Activated naive CD4-positive, alpha-beta T cell treated with anti-CD3 and anti-CD28 coated beads, Interleukin-2, amount 50 U/mL, for 24 hours (primary cell): Measurements from ENCODE around the gene TGFBR3.

ENCODE experiments used
- H3K27ac Mint-ChIP-seq: one replicate; pipeline ENCODE4 v1.8.0; 2021; ENCODE audit warnings: mild to moderate bottlenecking, mixed read lengths
- H3K27me3 Mint-ChIP-seq: one replicate; pipeline ENCODE4 v1.8.0; 2021; ENCODE audit warnings: mixed read lengths
- H3K36me3 Mint-ChIP-seq: one replicate; pipeline ENCODE4 v1.8.0; 2021; ENCODE audit warnings: mixed read lengths
- H3K4me1 Mint-ChIP-seq: one replicate; pipeline ENCODE4 v1.8.0; 2021; ENCODE audit warnings: mixed read lengths
- H3K4me3 Mint-ChIP-seq: one replicate; pipeline ENCODE4 v1.8.0; 2021; ENCODE audit warnings: mild to moderate bottlenecking, mixed read lengths
- H3K9me3 Mint-ChIP-seq: one replicate; pipeline ENCODE4 v1.8.0; 2021; ENCODE audit warnings: mixed read lengths

TGFBR3 gene

DNA sequence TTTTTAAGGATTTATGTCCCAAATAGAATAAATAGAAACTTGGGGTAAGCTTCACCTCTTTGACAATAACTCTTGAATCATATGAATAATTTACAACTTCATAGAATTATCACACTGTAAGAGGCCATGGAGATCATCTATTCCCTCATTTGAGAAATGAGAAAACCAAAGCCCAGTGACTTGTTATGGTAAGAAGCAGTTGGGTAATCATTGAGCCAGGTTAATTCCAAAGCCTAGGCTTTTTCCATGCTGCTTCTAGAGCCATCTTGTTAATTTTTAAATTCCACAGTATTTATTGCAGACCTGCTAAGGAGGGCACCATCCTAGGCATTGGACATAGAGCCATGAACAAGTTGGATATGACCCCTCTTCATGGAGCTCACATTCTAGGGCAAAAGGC lies 224.8 kb downstream of the TGFBR3 start:
- Mint-ChIP-seq H3K36me3 (no peaks in the 10 kb centered on the region), H3K4me3 (no peak overlapping the region), H3K27me3 (no peaks in the 10 kb centered on the region), H3K9me3 (no peaks in the 10 kb centered on the region), H3K4me1 (no peaks in the 10 kb centered on the region), H3K27ac (peak overlapping the region; percentile 16)

DNA sequence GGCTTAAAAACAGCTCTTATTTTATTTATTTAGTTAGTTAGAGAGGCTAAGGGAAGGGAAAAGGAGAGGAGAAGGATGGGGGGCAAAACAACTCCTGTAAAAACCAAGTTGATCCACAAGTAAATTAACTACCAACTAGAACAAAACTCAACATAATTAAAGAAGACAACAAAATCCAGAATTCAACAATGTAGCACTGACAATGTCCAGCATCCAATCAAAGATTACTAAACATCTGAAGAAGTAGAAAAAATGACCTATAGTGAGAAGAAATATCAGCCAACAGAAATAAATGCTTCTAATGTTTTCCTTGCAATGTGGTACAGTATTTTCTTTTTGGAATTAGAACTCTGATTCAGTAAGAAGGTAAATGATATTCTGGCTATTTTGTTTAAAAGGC lies 225.2 kb downstream of the TGFBR3 start:
- no peaks in the 10 kb centered on the region for H3K4me1 Mint-ChIP-seq
- H3K27me3 Mint-ChIP-seq = no peaks in the 10 kb centered on the region
- H3K4me3 Mint-ChIP-seq = no peak overlapping the region
- H3K27ac Mint-ChIP-seq = no peak overlapping the region
- H3K36me3 Mint-ChIP-seq = no peaks in the 10 kb centered on the region
- no peaks in the 10 kb centered on the region for H3K9me3 Mint-ChIP-seq

DNA sequence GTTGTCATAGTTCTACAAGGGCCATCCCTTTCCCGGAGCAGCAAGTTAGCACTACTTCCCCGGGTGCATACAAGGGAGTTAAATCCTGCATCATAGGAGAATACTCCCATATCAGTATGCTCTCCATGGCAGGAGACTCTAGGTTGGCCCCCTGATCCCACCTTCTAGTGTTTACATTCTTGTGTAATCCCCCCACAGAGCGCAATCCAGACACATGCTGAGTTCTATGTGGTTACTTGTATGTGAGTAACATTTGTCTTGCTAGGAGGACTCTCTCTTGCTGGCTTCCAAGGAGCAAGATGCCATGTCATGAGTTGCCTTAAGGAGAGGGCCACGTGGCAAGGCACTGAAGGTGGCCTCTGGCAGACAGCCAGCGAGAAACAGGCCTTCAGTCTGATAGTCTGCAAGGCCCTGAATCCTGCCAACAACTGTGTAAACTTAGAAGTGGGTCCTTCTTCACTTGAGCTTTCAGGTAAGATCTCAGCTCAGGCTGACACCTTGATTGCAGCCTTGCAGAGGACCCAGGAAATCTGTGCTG lies 230.0 kb downstream of the TGFBR3 start:
- Mint-ChIP-seq H3K27ac (no peak overlapping the region), H3K27me3 (no peaks in the 10 kb centered on the region), H3K36me3 (no peaks in the 10 kb centered on the region), H3K9me3 (no peaks in the 10 kb centered on the region), H3K4me1 (no peaks in the 10 kb centered on the region), H3K4me3 (no peak overlapping the region)

DNA sequence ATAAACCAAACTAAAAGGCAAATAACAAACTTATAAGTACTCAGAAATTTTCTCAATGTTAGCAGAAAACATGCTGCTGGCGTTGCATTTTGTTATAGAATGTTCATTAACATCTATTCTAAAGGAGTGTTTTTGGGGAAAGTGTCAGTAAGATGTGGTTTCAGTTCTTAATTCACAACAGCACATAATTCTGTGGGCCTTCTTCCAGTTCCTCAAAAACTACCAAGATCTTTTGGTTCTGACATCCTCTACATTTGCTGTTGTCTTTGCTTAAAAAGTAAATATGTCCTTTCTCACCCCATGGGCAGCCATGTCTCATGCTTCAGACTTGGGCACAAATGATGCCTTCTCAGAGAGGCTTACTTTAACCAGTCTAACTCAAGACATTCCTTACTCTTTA lies 232.8 kb downstream of the TGFBR3 start:
- no peaks in the 10 kb centered on the region for H3K4me1 Mint-ChIP-seq
- no peak overlapping the region for H3K27ac Mint-ChIP-seq
- H3K36me3 Mint-ChIP-seq = no peaks in the 10 kb centered on the region
- H3K9me3 Mint-ChIP-seq = no peaks in the 10 kb centered on the region
- H3K4me3 Mint-ChIP-seq = no peak overlapping the region
- H3K27me3 Mint-ChIP-seq = no peaks in the 10 kb centered on the region

DNA sequence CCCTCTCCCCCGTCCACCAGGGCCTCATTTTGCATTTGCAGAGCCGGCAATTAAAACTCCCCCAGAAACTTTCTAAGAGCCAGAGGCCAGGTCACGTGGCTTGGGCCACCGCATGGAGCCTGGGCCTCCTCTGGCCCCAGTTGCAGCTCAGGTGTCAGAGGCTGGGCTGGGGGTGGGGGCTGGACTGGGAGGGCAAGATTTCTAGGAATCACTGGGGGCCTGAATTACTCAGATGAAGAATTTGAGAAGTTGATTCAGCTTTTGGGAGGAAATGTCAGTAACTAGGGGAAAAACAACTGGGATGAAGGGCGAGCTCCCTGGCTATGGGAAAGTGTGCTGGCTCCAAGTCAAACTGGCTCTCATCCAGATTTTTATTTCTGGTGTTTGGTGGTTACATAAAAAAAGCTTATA lies 234.3 kb downstream of the TGFBR3 start:
- Mint-ChIP-seq H3K27ac (no peak overlapping the region), H3K27me3 (no peaks in the 10 kb centered on the region), H3K36me3 (no peaks in the 10 kb centered on the region), H3K4me1 (peaks cover 12% of the 10 kb centered on the region), H3K4me3 (no peak overlapping the region), H3K9me3 (no peaks in the 10 kb centered on the region)

DNA sequence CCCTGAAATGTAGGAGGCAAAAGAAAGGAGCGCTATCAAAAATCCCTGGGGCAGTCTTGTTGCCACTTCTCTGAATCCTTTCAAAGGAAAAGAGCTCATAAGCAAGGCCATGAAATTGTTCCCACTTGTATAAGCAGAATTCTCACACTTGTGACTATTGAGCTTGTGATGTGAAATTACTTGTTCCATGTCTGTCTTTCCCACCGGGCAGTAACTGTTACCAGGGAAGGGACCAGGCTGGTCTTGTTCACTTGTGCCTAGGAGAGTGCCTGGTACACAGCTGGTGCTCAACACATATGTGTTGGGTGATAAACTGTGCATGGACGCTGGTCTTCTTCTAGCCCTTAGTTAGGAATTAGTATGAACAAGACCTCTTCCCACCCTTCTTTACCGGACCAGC lies 234.7 kb downstream of the TGFBR3 start:
- Mint-ChIP-seq H3K27me3 (no peaks in the 10 kb centered on the region), H3K4me1 (peaks cover 16% of the 10 kb centered on the region)

DNA sequence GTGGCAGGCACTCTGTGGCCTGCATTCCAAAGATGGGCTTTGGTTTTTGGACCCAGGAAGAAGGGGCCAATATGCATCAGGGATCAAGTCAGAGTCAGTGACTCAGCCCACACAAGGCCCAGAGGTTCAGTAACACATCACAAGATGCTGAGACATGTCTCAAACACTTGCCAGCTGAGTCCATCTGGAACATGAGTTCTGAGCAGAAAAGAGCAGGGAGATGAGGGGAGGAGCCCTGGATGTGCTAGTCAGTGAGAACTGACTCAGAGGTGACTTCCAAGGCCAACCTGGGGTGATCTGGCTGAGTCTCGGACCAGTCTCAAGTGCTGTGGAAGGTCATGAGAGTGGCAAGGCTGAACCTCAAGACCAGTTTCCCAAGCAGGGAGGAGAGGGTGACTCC lies 235.2 kb downstream of the TGFBR3 start:
- Mint-ChIP-seq H3K4me1 (peaks cover 18% of the 10 kb centered on the region), H3K4me3 (no peak overlapping the region), H3K36me3 (no peaks in the 10 kb centered on the region), H3K27me3 (no peaks in the 10 kb centered on the region), H3K9me3 (no peaks in the 10 kb centered on the region), H3K27ac (no peak overlapping the region)

More for the DNA sequence above, 234.7 kb downstream of the TGFBR3 start:
- H3K9me3 Mint-ChIP-seq = no peaks in the 10 kb centered on the region
- H3K36me3 Mint-ChIP-seq = no peaks in the 10 kb centered on the region
- H3K4me3 Mint-ChIP-seq = no peak overlapping the region
- no peak overlapping the region for H3K27ac Mint-ChIP-seq

DNA sequence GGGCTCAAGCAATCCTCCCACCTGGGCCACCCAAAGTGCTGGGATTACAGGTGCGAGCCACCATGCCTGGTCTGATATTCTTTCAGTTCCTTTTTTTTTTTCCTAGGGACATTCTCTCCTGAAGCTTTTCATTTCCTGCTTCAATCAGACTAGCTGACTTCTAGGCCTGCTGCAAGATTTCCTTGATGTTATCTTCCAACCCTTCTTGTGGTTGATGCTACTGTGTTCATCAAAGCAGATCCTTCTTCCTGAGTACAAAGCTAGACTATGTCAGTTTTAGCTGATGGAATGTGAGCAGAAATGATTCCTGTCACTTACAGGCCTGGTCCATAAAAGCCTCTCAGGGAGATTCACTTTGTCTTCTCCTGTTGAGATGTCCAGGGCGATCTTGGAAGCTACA lies 238.9 kb downstream of the TGFBR3 start:
- Mint-ChIP-seq H3K4me1 (peaks cover 21% of the 10 kb centered on the region), H3K4me3 (no peak overlapping the region), H3K9me3 (no peaks in the 10 kb centered on the region), H3K27me3 (no peaks in the 10 kb centered on the region), H3K27ac (no peak overlapping the region), H3K36me3 (no peaks in the 10 kb centered on the region)

DNA sequence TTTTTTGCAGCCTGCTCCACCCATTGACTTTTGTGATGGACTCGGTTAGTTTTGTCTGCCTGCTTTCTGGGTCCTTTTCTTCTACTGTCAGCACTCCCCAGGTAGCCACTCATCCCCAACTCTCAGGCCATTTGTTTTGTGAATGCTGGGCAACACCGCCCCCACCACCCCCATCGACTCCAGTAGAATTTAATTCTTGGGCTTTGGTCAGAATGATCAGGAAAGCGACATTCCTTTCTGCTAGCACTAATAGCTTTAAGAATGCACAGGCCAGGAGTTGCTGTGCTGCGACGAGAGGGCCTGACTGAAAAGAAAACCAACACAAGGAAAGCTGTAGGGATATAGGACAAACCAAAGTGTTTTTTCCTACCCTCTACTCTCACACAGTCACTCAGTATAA lies 240.9 kb downstream of the TGFBR3 start:
- H3K27me3 Mint-ChIP-seq = no peaks in the 10 kb centered on the region
- H3K4me3 Mint-ChIP-seq = no peak overlapping the region
- H3K27ac Mint-ChIP-seq = no peak overlapping the region
- no peaks in the 10 kb centered on the region for H3K36me3 Mint-ChIP-seq
- no peaks in the 10 kb centered on the region for H3K9me3 Mint-ChIP-seq
- peaks cover 21% of the 10 kb centered on the region for H3K4me1 Mint-ChIP-seq

DNA sequence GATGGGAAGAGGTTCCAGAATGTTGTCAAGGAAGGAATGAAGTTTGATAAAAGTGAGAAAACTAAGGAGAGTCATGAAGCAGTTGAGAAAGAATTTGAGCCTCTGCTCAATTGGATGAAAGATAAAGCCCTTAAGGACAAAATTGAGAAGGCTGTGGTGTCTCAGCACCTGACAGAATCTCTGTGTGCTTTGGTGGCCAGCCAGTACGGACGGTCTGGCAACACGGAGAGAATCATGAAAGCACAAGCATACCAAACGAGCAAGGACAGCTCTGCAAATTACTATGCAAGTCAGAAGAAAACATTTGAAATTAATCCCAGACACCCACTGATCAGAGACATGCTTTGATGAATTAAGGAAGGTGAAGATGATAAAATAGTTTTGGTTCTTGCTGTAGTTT lies 242.5 kb downstream of the TGFBR3 start:
- peaks cover 21% of the 10 kb centered on the region for H3K4me1 Mint-ChIP-seq
- no peak overlapping the region for H3K27ac Mint-ChIP-seq
- H3K9me3 Mint-ChIP-seq = no peaks in the 10 kb centered on the region
- no peak overlapping the region for H3K4me3 Mint-ChIP-seq
- no peaks in the 10 kb centered on the region for H3K27me3 Mint-ChIP-seq
- H3K36me3 Mint-ChIP-seq = no peaks in the 10 kb centered on the region

DNA sequence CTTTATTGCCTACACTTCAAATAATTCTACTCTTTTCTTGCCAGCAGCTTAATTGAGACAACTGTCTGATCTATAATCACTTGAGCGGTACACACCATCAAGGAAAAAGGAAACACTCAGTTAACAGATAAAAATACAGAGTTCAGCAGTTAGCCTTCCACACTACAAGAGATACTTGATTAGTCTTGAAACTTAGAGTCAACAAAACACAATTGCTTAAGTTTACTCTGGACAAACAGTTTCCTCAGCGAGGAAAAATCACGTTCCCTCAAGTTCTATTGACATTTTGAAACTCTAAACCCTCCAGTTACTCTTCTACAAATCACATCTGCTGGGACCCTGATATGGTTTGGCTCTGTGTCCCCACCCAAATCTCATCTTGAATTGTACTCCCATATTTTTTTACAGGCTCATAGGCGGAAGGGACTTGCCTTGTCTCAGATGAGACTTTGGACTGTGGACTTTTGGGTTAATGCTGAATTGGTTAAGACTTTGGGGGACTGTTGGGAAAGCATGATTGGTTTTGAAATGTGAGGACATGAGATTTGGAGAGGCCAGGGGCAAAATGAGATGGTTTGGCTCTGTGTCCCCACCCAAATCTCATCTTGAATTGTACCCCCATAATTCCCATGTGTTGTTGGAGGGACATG lies 244.9 kb downstream of the TGFBR3 start:
- Mint-ChIP-seq H3K36me3 (no peaks in the 10 kb centered on the region), H3K27ac (no peak overlapping the region), H3K4me1 (peaks cover 4% of the 10 kb centered on the region), H3K27me3 (no peaks in the 10 kb centered on the region), H3K9me3 (no peaks in the 10 kb centered on the region), H3K4me3 (no peak overlapping the region)

DNA sequence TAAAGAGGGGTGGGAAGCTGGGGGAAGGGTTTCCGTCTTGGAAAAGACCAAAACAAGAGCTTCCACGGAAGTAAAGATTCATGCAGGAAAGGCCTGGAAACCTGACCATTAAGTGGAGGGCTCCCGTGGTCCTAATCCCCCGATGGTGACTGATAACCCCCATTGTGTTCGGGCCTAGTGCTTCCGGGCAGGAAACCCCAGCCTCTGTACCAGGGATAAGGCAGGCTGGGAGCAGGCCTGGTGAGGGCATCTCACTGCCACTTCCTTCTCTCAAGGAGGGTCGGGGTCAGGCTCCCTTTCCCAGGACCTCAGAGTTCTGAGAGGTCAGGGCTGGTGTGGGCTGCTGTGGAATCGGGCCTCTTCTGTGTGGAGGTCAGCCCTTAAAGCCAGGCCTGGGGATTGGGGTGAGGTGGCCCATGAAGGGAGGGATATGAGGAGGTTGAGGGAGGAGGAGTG lies 248.4 kb downstream of the TGFBR3 start:
- H3K27ac Mint-ChIP-seq = no peak overlapping the region
- H3K9me3 Mint-ChIP-seq = no peaks in the 10 kb centered on the region

DNA sequence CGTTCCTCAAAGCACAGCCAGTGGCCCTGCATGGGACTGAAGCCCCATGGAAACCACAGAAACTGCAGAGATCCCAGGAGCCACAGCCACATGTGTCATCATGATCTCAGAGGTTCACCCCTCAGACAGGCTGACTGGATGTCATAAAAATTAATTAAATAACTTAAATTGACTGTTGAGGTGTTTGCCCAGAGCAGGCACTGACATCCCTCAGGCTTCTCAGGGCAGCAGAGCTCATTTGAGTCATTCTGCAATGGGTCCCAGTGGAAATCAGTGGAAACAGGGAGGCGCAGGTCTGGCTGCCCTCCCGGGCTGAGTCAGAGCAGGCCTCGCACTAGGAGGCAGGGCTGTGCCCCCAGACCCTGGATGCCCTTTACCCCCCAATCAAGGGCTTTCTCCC lies 250.2 kb downstream of the TGFBR3 start:
- Mint-ChIP-seq H3K27me3 (no peaks in the 10 kb centered on the region), H3K4me1 (no peaks in the 10 kb centered on the region), H3K27ac (no peak overlapping the region), H3K36me3 (no peaks in the 10 kb centered on the region), H3K9me3 (no peaks in the 10 kb centered on the region), H3K4me3 (no peak overlapping the region)

More for the DNA sequence above, 248.4 kb downstream of the TGFBR3 start:
- H3K4me1 Mint-ChIP-seq = peaks cover 4% of the 10 kb centered on the region
- no peaks in the 10 kb centered on the region for H3K36me3 Mint-ChIP-seq
- H3K4me3 Mint-ChIP-seq = no peak overlapping the region
- H3K27me3 Mint-ChIP-seq = no peaks in the 10 kb centered on the region

DNA sequence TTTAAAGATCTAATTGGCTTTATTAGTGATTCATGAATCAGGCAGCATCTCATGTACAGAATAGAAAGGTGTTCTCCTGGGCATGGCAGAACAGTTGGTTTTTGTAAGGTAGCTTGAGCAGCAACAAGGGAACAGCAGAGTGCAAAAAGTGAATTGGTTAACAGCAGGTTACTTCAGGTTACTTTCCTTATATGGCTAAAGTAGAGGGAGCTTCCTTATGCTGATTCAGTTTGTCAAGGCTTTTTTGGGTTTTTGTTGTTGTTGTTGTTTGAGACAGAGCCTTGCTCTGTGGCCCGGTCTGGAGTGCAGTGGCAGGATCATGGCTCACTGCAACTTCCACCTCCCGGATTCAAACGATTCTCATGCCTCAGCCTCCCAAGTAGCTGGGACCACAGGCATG lies 252.5 kb downstream of the TGFBR3 start:
- Mint-ChIP-seq H3K4me1 (no peaks in the 10 kb centered on the region), H3K4me3 (no peak overlapping the region), H3K36me3 (no peaks in the 10 kb centered on the region), H3K9me3 (no peaks in the 10 kb centered on the region), H3K27ac (no peak overlapping the region), H3K27me3 (no peaks in the 10 kb centered on the region)

DNA sequence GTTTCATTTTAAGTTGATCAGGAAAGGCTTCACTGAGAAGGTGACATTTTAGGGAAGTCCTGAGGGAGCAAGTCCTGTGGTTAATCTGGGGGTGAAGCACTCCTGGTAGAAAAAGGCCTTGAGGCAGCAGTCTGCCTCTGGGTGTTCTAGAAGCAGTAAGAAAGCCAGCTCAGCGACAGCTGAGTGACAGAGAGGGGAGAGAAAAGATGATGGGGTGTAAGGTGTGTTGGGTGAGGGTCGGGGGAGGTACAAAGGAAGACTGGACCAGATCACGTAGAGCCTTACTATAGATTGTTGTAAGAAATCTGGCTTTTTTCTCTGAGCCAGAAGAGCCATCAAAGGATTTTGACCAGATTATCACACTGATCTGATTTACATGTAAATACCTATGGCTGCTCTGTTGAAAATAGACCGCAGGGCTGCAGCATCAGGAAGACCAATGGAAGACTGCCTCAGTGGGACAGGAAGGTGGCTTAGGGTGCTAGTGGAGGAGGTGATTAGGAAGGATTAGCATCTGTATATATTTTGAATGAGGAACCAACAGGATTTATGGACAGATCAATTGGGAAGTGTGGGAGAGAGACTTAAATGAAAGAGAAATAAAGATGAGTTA lies 254.1 kb downstream of the TGFBR3 start:
- Mint-ChIP-seq H3K27me3 (no peaks in the 10 kb centered on the region), H3K36me3 (no peaks in the 10 kb centered on the region), H3K27ac (no peak overlapping the region), H3K4me3 (no peak overlapping the region), H3K4me1 (no peaks in the 10 kb centered on the region), H3K9me3 (no peaks in the 10 kb centered on the region)

DNA sequence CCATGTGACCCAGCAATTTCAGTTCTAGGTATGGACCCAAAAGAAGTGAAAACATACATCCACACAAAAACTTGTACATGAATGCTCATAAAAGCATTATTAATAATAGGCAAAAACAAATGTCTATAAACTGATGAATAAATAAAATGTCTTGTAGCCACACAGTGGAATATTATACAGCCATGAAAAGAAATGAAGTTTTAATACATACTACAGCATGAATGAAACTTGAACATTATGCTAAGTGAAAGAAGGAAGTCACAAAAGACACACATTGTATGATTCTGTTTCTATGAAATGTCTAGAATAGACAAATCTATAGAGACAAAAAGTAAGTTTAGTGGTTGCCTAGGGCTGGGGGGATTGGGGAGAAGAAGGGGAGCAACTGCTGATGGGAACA lies 255.1 kb downstream of the TGFBR3 start:
- H3K9me3 Mint-ChIP-seq = no peaks in the 10 kb centered on the region
- no peak overlapping the region for H3K27ac Mint-ChIP-seq

More for the DNA sequence above, 255.1 kb downstream of the TGFBR3 start:
- no peaks in the 10 kb centered on the region for H3K27me3 Mint-ChIP-seq
- no peaks in the 10 kb centered on the region for H3K36me3 Mint-ChIP-seq
- H3K4me3 Mint-ChIP-seq = no peak overlapping the region
- H3K4me1 Mint-ChIP-seq = no peaks in the 10 kb centered on the region
